PC-9 (cell line): ENCODE measurements around the gene CCK. TPM values are rescaled to one million over a fixed set of nuclear protein-coding genes. Genes with fewer than 3 reads are reported as not detected.

Experiments used
- BruUV-seq: library from RNA; stranded (reverse); fragments of 400-500 nt; replicated peaks from 2 replicates; lab custom pipeline; 2021; lab: Mats Ljungman, UMichigan
- CTCF ChIA-PET: fragments of 300-600 bp; sonication (Branson Sonifier 250); formaldehyde crosslinking; loops from one replicate; lab custom pipeline; 2022; ENCODE audit warnings: antibody characterized with exemption; lab: Charles Lee
- POLR2A ChIA-PET: fragments of 300-600 bp; sonication (Branson Sonifier 250); formaldehyde crosslinking; loops from one replicate; lab custom pipeline; 2022; ENCODE audit warnings: antibody characterized with exemption; ENCODE audit not compliant: unreplicated experiment; lab: Charles Lee
- DNase-seq, 2 experiments: peaks; one replicate each; pipeline versions ENCODE4 v3.0.0 to v3.0.0-alpha.2; 2015 to 2022; ENCODE audit warnings: mixed read lengths in 1 of 2
- H2AFZ ChIP-seq: fragments of 200-600 bp; sonication (generic); 2 replicates; pipeline ENCODE4 v1.8.1; 2017; ENCODE audit warnings: antibody characterized with exemption
- H3F3A ChIP-seq: fragments of 200-600 bp; sonication (generic); 2 replicates; pipeline ENCODE4 v1.8.1; 2017; ENCODE audit warnings: antibody characterized with exemption, mild to moderate bottlenecking, low read depth; ENCODE audit not compliant: insufficient read depth
- H3K27ac ChIP-seq: fragments of 200-600 bp; sonication (generic); 2 replicates; pipeline ENCODE4 v1.6.1; 2016; ENCODE audit warnings: mixed run types
- H3K27me3 ChIP-seq: fragments of 200-600 bp; sonication (generic); 2 replicates; pipeline ENCODE4 v1.6.1; 2016; ENCODE audit warnings: low read depth, mixed run types; ENCODE audit not compliant: insufficient read depth
- H3K36me3 ChIP-seq: fragments of 200-600 bp; sonication (generic); 2 replicates; pipeline ENCODE4 v1.6.1; 2016; ENCODE audit warnings: low read depth, mixed run types
- H3K4me1 ChIP-seq: fragments of 200-600 bp; sonication (generic); replicated peaks from 2 replicates; pipeline ENCODE4 v1.6.1; 2016; ENCODE audit warnings: mixed run types; ENCODE audit not compliant: insufficient read depth
- H3K4me2 ChIP-seq: fragments of 200-600 bp; sonication (generic); 2 replicates; pipeline ENCODE4 v1.6.1; 2017; ENCODE audit warnings: mixed run types
- H3K4me3 ChIP-seq: fragments of 200-600 bp; sonication (generic); 2 replicates; pipeline ENCODE4 v1.6.1; 2016; ENCODE audit warnings: mixed run types
- H3K79me2 ChIP-seq: fragments of 200-600 bp; sonication (generic); 2 replicates; pipeline ENCODE4 v1.6.1; 2017; ENCODE audit warnings: low read depth, mixed run types
- H3K9me2 ChIP-seq: fragments of 200-600 bp; sonication (generic); 2 replicates; pipeline ENCODE4 v1.8.1; 2017; ENCODE audit warnings: mild to moderate bottlenecking; ENCODE audit not compliant: insufficient read depth
- H3K9me3 ChIP-seq: fragments of 200-600 bp; sonication (generic); 2 replicates; pipeline ENCODE4 v1.8.1; 2016; ENCODE audit warnings: low read depth; ENCODE audit not compliant: insufficient read depth
- H4K20me1 ChIP-seq: fragments of 200-600 bp; sonication (generic); 2 replicates; pipeline ENCODE4 v1.8.1; 2017; ENCODE audit not compliant: insufficient read depth
- CTCF ChIP-seq: fragments of 200-600 bp; sonication (generic); conservative IDR thresholded peaks from 2 replicates; pipeline ENCODE4 v1.6.1; 2017; ENCODE audit warnings: mixed run types, antibody characterized with exemption, mild to moderate bottlenecking, moderate library complexity
- EZH2 ChIP-seq: fragments of 200-600 bp; sonication (generic); IDR thresholded peaks from 2 replicates; pipeline ENCODE4 v1.8.0; 2017; ENCODE audit warnings: antibody characterized with exemption, low read depth
- intact Hi-C: fragments of 100-400 bp; cut with micrococcal nuclease; formaldehyde crosslinking; loops from one replicate; pipeline ENCODE4 v1.10.0; 2022; ENCODE audit not compliant: unreplicated experiment
- total RNA-seq: library from RNA; stranded (reverse); gene quantifications from 2 replicates; pipeline ENCODE4 v1.2.3, GENCODE V29; 2021

CCK gene
- total RNA-seq, 1 experiment from 2014 or later, result 2.7 TPM

DNA sequence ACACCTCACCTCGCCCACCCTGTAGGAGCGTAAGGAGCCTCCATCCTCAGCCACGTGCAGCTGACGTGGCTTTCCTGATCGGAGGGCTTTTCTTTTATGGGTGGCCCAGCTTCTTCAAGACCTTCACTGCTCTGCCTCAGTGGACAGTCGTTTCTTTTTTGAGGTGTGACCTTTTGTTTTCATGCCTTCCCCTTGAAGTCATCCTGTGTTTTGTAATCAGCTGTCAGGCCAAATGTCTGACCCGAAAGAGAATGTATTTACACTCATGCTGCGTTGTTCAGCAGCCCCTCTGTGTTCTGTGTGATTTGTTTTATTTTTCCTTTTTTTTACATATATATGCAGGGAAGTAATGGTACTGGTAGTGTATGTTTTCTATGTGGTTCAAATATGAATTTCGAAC, 41.8 kb downstream of the CCK start:
- H4K20me1 ChIP-seq, result no peaks in the 10 kb centered on the region
- H3K36me3 ChIP-seq, result no peaks in the 10 kb centered on the region
- no peaks in the 10 kb centered on the region for H3K27me3 ChIP-seq
- no peaks in the 10 kb centered on the region for H3F3A ChIP-seq
- no peaks in the 10 kb centered on the region for H3K79me2 ChIP-seq
- no peaks in the 10 kb centered on the region for H3K9me3 ChIP-seq
- ChIA-PET POLR2A (no interaction called here), CTCF (no interaction called here)
- no peak overlapping the region for H3K4me2 ChIP-seq
- H3K4me1 ChIP-seq, result no peaks in the 10 kb centered on the region
- H2AFZ ChIP-seq, result no peak overlapping the region
- no peak overlapping the region for H3K4me3 ChIP-seq
- no peaks in the 10 kb centered on the region for H3K9me2 ChIP-seq
- no TSS peak for BruUV-seq
- H3K27ac ChIP-seq, result no peak overlapping the region
- DNase-seq, result no peak
- TF ChIP-seq EZH2, result no peak
- TF ChIP-seq CTCF, result no peak
- intact Hi-C loops, result no loop called here

DNA sequence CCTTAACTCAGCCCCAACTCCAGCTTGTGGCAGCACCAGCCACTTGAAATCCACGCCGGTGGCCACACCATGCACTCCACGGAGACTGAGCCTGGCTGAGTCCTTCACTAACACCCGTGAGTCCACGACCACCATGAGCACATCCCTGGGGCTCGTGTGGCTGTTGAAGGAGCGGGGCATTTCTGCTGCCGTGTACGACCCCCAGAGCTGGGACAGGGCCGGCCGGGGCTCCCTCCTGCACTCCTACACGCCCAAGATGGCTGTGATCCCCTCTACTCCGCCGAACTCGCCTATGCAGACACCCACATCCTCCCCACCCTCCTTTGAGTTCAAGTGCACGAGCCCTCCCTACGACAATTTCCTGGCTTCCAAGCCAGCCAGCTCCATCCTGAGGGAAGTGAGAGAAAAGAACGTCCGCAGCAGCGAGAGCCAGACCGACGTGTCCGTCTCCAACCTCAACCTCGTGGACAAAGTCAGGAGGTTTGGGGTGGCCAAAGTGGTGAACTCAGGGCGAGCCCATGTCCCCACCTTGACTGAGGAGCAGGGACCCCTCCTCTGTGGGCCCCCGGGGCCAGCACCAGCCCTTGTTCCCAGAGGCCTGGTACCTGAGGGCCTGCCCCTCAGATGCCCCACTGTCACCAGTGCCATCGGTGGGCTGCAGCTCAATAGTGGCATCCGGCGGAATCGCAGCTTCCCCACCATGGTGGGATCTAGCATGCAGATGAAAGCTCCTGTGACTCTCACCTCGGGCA, 42.9 kb downstream of the CCK start:
- H3K4me1 ChIP-seq, result no peaks in the 10 kb centered on the region
- POLR2A ChIA-PET, result no interaction called here
- H3K4me2 ChIP-seq, result no peak overlapping the region
- H3K79me2 ChIP-seq, result no peaks in the 10 kb centered on the region
- no peak overlapping the region for H3K4me3 ChIP-seq
- TF ChIP-seq CTCF (no peak), EZH2 (no peak)
- CTCF ChIA-PET, result interaction anchor here (0.6 kb wide), 1 partner anchor 313 kb away, joined by 3 read pairs; no protein-coding TSS in a partner anchor
- DNase-seq, result no peak
- H3K9me3 ChIP-seq, result no peaks in the 10 kb centered on the region
- no peaks in the 10 kb centered on the region for H3K9me2 ChIP-seq
- no peak overlapping the region for H2AFZ ChIP-seq
- intact Hi-C loops, result no loop called here
- H4K20me1 ChIP-seq, result no peaks in the 10 kb centered on the region
- H3F3A ChIP-seq, result no peaks in the 10 kb centered on the region
- H3K27me3 ChIP-seq, result no peaks in the 10 kb centered on the region
- BruUV-seq, result no TSS peak
- H3K27ac ChIP-seq, result no peak overlapping the region
- H3K36me3 ChIP-seq, result no peaks in the 10 kb centered on the region

- no peak for DNase-seq
- no peak overlapping the region for H2AFZ ChIP-seq
- H3K9me3 ChIP-seq, result no peaks in the 10 kb centered on the region
- BruUV-seq, result no TSS peak
- no peak overlapping the region for H3K4me3 ChIP-seq
- no peaks in the 10 kb centered on the region for H3K36me3 ChIP-seq
- H3K27ac ChIP-seq, result no peak overlapping the region
- intact Hi-C loops, result no loop called here
- H3F3A ChIP-seq, result no peaks in the 10 kb centered on the region
- H4K20me1 ChIP-seq, result no peaks in the 10 kb centered on the region
- H3K9me2 ChIP-seq, result no peaks in the 10 kb centered on the region
- H3K27me3 ChIP-seq, result no peaks in the 10 kb centered on the region
- POLR2A ChIA-PET, result no interaction called here
- H3K4me2 ChIP-seq, result no peak overlapping the region
- TF ChIP-seq CTCF, result no peak
- no peak for TF ChIP-seq EZH2
- CTCF ChIA-PET, result no interaction called here
- no peaks in the 10 kb centered on the region for H3K4me1 ChIP-seq
- H3K79me2 ChIP-seq, result no peaks in the 10 kb centered on the region
Observed at GRCh38 chr3:42220436-42221121, 45.4 kb downstream of the CCK start.
